Stimulated activated CD4-positive, alpha-beta T cell treated with anti-CD3 and anti-CD28 coated beads, Interleukin-15, amount 100 ng/mL, for 48 hours (primary cell): ENCODE results near the gene ZBTB32.

ENCODE experiments used
- DNase-seq, 2 donors: peaks; one replicate each; pipeline ENCODE4 v3.0.0-alpha.2; 2020; ENCODE audit warnings: low read depth in 2 of 2

ZBTB32 gene

GRCh38 chr19:35751839-35752745 is 47.7 kb downstream of the ZBTB32 start:
- no peak for DNase-seq

DNA sequence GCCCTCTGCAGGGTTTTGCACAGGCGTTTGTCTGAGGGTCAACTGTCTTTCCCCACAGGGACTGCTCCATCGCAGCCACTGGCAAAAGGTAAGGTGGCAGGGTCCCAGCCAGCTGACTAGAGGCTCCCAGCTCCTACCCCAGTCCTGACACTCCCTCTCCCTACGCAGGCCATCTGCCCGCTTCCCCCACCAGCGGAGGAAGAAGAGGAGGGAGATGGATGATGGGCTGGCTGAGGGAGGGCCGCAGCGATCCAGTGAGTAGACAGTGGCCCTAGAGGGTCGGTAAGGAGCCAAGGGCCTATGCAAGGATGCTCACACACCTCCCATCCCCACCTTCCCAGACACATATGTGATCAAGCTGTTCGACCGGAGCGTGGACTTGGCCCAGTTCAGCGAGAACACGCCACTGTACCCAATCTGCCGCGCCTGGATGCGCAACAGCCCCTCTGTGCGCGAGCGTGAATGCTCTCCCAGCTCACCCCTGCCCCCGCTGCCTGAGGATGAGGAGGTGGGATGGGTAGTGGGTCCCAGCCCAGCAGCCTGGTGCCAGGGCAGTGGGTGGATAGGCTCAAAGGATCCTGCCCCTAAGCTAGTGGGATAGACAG is 48.5 kb downstream of the ZBTB32 start:
- no peak for DNase-seq

DNA sequence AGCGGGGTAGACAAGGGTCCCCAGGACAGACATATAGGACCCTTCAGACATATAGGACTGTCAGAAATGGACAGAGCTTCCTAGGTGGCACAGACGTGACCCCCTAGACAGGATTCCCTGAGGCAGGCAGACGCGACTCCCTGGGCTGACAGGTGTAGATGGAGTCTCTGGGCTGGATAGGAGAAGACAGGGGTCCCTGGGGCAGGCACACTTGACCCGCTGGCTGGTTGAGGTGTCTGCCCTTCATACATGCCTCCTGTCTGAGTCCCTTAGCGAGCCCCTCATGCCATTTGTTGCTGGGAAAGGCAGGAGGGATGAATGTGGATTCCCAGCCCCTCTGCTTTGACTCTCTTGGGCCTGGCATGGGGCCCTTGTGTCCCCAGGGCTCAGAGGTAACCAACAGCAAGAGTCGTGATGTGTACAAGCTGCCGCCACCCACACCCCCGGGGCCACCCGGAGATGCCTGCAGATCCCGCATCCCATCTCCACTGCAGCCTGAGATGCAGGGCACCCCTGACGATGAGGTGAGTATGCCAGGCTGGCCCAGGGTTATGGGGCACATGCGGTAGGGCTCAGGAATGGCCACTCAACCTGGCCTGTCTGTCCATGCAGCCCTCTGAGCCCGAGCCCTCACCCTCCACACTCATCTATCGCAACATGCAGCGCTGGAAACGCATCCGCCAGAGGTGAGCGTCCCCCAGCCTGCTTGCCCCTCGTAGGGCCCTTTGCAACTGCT is 49.4 kb downstream of the ZBTB32 start:
- DNase-seq: no peak

DNA sequence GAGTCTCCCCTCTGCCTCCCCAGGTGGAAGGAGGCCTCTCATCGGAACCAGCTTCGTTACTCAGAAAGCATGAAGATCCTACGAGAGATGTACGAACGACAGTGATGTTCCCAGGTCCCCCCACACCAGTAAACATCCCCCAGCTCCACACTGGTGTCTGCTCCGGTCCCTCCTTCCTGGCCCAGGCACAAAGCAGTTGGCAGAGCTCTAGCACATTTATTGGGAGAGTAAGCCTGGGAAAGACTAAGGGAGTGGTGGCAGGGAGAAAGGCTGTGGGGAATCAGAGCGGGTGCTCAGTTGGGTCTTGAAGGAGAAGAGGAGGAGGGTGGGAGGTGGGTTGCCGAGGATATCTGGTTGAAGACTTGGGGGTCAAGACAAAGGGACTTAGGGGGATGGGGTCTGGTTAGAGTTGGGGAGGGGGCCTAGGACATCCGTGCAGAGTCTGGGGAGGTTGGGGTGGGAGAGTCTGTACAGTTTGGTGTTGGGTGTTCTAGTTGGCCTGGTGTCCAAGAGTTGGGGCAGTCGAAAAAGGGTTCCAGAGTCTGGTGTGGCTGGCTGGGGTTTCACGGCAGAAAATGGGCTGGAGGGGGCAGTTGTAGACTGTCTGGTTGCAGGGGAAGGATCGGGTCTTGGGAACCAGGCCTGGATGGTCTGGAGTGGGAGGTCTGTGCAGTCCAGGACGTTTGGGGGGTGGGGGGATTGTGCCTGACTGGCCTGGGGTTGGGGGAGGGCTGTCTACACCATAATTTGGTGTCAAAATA is 50.2 kb downstream of the ZBTB32 start:
- no peak for DNase-seq

GRCh38 chr19:35755131-35755549 is 50.8 kb downstream of the ZBTB32 start:
- DNase-seq: no peak

DNA sequence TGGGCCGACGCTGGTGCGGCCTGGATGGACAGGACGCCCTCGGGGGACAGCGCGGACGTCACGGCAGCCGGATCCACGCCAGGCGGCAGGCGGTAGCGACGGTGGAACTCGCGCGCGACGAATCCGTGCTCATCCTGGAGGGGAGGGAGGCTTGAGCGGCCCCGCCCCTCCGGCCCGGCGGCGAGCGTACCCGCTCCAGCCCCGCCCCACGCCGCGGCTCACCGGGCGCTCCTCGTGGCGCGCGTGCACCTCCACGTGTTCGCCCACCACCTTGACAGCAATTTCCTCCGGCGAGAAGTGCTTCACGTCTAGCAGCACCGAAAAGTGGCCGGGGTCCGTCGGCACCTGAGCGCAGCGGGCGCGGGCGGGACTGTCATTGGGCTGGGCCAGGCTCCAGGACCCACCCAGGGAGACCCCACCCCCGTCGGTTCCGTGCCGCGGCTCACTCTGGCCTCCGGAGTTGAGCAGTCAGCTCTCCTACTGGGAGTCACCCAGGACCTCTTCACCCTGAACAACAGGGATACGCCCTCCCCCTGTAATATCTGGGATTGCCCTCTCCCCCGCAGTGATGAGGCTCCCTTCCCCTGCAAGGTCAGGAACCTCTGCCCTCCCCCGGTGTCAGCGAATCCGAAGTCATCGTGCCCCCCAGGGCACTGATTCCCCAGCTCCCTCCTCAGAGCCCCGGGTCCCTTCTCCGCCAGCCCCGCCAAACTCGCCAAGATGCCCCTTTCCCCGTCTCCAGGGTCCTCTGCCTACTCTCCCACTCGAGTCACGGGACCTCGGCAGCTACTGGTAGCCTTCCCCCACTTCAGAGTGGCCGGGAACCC is 51.4 kb downstream of the ZBTB32 start:
- DNase-seq: peak in 1 of 2 donors; percentile 56

GRCh38 chr19:35756377-35757230 is 52.2 kb downstream of the ZBTB32 start, which contains the start of gene HSPB6:
TSS of gene HSPB6 (minus strand) at chr19:35757029. CDS start at chr19:35757008, 21 bp downstream.
- no peak for DNase-seq

GRCh38 chr19:35757231-35757748 is 52.9 kb downstream of the ZBTB32 start:
- DNase-seq: no peak

- peak; percentile 97 to 98 for DNase-seq
These were observed 53.6 kb downstream of the ZBTB32 start, which contains the start of gene PROSER3 for GRCh38 chr19:35757749-35758608. TSS of gene PROSER3 (plus strand) at chr19:35758176. CDS start at chr19:35758216, 40 bp downstream.

DNA sequence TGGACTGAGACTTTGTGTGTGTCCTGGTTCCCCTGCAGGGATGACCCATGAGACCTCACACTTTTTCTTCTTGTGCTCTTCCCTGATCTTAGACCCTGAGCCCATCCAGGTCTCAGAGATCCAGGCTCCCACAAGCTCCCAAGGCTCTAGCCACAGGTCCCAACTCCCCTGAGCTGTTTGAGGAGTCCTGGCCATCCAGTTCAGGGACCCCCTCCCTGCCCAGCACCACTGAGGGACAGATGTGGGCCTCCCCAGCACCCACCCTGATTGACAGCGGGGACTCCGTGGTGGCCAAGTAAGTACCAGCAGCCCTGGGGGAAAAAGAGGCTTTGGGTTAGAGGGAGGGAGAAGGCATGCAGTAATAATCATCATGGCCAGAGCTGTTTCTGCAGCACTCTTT is 55.3 kb downstream of the ZBTB32 start:
- no peak for DNase-seq

DNA sequence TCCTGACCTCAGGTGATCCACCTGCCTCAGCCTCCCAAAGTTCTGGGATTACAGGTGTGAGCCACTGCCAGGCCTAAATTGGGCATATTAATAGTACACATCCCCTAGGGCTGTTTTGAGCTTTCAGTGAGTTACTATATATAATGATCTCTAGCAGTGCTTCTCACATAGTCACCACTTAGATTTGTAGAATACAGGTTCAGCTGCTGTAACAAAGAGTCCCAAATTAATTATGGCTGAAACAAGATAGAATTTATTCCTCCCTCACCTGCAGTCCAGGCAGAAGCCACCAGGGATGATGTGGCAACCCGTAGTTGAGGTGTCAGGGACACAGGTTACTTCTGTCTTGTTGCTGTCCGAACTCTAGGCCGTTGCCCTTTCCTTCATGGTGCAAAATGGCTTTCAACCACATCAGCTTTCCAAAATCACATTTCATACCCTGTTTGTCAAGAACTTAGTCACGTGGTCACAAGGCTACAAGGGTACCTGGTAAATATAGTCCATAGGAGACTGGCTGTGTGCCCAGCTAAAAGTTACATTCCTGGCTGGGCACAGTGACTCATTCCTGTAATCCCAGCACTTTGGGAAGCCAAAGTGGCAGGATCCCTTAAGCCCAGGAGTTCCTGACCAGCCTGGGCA is 56.5 kb downstream of the ZBTB32 start:
- no peak for DNase-seq

- DNase-seq: no peak
These were observed 60.3 kb downstream of the ZBTB32 start for GRCh38 chr19:35764432-35765315.
